GDM1 (cell line): ENCODE results near the gene TEX22.

Source experiments
- DNase-seq: peaks from one replicate; lab custom pipeline; 2025; lab: John Stamatoyannopoulos, UW

TEX22 gene

GRCh38 chr14:105439710-105440553, 41.6 kb downstream of the TEX22 start:
- no peak for DNase-seq

GRCh38 chr14:105440554-105440900, 42.2 kb downstream of the TEX22 start:
- no peak for DNase-seq

- no peak for DNase-seq
These were observed 42.7 kb downstream of the TEX22 start for GRCh38 chr14:105440992-105441391.

- DNase-seq: no peak
These were observed 43.8 kb downstream of the TEX22 start for GRCh38 chr14:105442125-105442524.

GRCh38 chr14:105442834-105443233, 44.5 kb downstream of the TEX22 start:
- DNase-seq: no peak

- DNase-seq: no peak
These were observed 46.5 kb downstream of the TEX22 start for GRCh38 chr14:105444859-105445258.

- no peak for DNase-seq
These were observed 47.0 kb downstream of the TEX22 start for GRCh38 chr14:105445290-105445689.

GRCh38 chr14:105445901-105446845, 47.8 kb downstream of the TEX22 start:
- DNase-seq: no peak

GRCh38 chr14:105446971-105447370, 48.6 kb downstream of the TEX22 start:
- DNase-seq: no peak

GRCh38 chr14:105447651-105448640, 49.6 kb downstream of the TEX22 start:
- DNase-seq: no peak

GRCh38 chr14:105448706-105449111, 50.4 kb downstream of the TEX22 start:
- peak; percentile 6 for DNase-seq

GRCh38 chr14:105449276-105450122, 51.2 kb downstream of the TEX22 start:
- no peak for DNase-seq

GRCh38 chr14:105450123-105450505, 51.8 kb downstream of the TEX22 start:
- DNase-seq: no peak

GRCh38 chr14:105450864-105451720, 52.8 kb downstream of the TEX22 start:
- DNase-seq: no peak

GRCh38 chr14:105452963-105453362, 54.6 kb downstream of the TEX22 start:
- DNase-seq: no peak

- no peak for DNase-seq
These were observed 55.5 kb downstream of the TEX22 start for GRCh38 chr14:105453847-105454246.

GRCh38 chr14:105455086-105455640, 56.8 kb downstream of the TEX22 start:
- DNase-seq: no peak

GRCh38 chr14:105455766-105456660, 57.7 kb downstream of the TEX22 start:
- DNase-seq: no peak
